Stimulated activated CD8-positive, alpha-beta memory T cell treated with anti-CD3 and anti-CD28 coated beads, Interleukin-2, amount 100 ng/mL, for 48 hours (primary cell): Measurements from ENCODE around the gene DNAH5.

ENCODE experiments used
- DNase-seq, 2 donors: peaks; one replicate each; pipeline ENCODE4 v3.0.0-alpha.2; 2020; ENCODE audit warnings: low read depth in 2 of 2

DNAH5 gene

GRCh38 chr5:13708906-13709305, 235.6 kb downstream of the DNAH5 start:
- DNase-seq = no peak

DNA sequence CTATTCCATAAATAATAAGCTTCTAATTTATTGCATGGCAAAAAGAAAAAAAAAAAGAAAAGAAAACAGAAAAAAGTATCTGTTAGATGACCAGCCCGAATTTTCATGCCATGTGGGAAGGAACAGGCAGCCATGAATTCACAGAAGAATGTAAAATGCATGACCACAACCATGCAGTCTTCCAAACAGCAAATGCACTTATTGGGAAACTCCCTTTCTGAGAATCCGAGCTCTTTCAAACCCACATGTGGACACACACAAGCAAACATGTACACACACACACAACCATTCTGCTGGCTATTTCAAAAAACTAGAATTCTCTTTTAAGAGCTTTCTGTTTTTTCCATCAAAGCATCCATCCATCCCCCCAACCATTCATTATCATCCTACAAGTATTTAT, 236.1 kb downstream of the DNAH5 start:
- no peak for DNase-seq

- DNase-seq = no peak
Measured at GRCh38 chr5:13704396-13704795, 240.1 kb downstream of the DNAH5 start.

DNA sequence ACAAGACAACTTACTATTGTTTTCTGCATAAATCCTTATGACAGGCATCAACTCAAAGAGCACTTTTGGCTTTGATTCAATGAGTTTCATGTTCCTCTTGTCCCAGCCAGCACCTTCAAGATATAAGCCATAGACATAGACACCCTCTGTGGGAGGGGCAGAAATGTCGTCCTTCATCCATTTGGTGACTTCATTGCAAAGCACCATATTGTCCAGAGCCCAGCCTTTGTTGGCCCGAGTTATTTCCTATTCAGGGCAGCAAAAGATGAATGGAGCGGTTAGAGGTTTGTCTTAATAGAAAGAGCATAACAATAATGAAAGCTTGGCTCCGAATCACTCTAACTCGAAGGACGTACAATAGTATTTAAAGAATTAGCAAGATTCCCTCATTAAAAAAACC, 243.9 kb downstream of the DNAH5 start:
- DNase-seq = no peak

GRCh38 chr5:13698885-13699284, 245.6 kb downstream of the DNAH5 start:
- DNase-seq = no peak

- no peak for DNase-seq
Measured at GRCh38 chr5:13695076-13695712, 249.3 kb downstream of the DNAH5 start.

- DNase-seq = no peak
Measured at GRCh38 chr5:13692172-13692571, 252.3 kb downstream of the DNAH5 start.

GRCh38 chr5:13676531-13676930, 268.0 kb downstream of the DNAH5 start:
- no peak for DNase-seq

DNA sequence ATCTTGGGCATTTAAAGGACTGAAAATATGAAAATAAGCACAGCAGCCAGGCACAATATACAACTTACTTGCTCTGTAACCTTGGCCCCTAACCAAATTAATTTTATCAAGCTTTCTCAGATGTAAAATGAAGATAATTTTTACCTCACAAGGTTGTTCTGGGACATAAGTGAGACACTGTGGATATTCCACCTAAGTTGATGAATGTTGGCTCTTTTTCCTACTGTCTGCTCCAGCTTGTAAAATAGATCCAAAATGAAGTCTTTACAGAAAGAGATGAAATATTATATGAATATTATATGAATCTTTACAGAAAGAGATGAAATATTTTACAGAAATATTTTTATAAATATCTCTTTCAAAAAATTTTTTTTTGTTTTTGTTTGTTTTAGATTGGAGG, 270.1 kb downstream of the DNAH5 start:
- no peak for DNase-seq

DNA sequence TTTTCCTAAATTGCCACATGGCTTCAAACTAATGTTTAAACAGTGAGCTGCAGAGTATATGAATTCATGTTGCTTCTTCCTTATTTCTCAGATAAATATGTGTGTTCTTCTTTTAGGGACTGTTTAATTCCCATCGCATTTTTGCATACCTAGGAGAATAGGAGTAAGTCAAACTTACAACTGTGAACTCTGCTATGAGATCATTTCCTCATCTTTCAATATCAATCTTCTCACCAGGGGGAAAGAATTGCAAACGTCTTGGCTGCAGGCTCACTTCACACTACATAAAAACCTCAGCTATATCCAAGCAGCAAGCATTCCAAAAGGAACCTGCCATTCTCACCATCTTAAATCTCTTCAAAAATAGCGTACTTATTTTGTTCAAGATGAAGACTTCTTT, 271.0 kb downstream of the DNAH5 start:
- no peak for DNase-seq

DNA sequence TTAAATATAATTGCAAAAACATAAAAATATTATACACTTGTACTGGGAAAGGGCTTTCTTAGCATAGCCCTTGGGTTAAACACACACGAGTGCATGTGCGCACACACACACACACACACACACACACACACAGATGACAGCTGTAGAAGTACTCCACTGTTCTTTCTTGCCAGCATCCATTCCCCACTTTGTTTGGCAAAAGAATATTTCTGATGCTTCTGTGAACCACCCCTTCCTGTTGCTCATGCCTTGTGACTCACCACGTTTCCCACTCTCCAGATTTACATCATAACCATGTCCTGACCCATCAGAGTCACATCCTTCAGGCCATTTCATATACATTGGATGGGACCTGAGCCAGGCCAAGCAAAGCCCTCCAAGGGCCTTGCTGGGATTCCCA, 280.1 kb downstream of the DNAH5 start:
- DNase-seq = no peak

DNA sequence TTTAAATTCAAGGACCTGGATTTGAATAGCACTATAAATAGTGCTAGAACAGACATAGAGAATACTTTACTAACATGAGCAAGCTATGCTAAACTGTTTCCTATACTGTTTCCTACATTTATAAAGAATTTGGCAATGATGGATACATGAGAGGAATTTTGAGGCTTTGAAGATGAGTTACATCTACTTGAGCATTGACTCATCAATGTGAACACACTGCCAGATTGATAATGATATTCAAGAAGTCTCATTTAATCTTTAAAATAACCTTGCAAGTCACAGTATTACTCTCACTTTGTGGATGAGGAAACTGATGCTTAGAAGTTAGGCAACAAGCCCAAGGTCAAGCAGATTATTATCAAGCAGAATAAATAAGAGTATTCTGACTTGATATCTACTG, 281.9 kb downstream of the DNAH5 start:
- no peak for DNase-seq

GRCh38 chr5:13661272-13661671, 283.2 kb downstream of the DNAH5 start:
- no peak for DNase-seq

GRCh38 chr5:13660072-13660471, 284.4 kb downstream of the DNAH5 start:
- no peak for DNase-seq

GRCh38 chr5:13659391-13659790, 285.1 kb downstream of the DNAH5 start:
- no peak for DNase-seq

- no peak for DNase-seq
Measured at GRCh38 chr5:13658761-13659160, 285.7 kb downstream of the DNAH5 start.

- DNase-seq = no peak
Measured at GRCh38 chr5:13658152-13658551, 286.3 kb downstream of the DNAH5 start.

- DNase-seq = no peak
Measured at GRCh38 chr5:13653709-13654108, 290.8 kb downstream of the DNAH5 start.

DNA sequence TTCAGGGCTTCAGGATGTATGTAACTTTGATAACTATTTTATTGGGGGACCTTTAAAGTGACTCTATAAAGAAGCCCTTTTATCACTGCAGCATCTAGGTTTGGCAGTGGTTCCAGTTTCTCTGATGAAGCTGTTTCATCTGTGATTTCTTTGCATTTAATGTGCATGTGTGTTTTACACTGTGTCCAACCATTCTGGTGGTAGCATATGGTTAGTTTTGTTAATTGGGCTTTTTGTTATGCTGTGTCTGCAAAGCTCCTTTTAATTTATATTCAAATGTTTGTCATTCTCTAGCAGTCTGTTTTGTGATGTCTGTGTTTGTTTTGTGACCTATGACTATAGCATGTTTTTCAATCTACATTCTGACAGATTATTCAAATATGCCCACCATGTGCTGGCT, 294.8 kb downstream of the DNAH5 start:
- no peak for DNase-seq

- no peak for DNase-seq
Measured at GRCh38 chr5:13648822-13649221, 295.7 kb downstream of the DNAH5 start.

- no peak for DNase-seq
Measured at GRCh38 chr5:13643734-13644133, 300.8 kb downstream of the DNAH5 start.

DNA sequence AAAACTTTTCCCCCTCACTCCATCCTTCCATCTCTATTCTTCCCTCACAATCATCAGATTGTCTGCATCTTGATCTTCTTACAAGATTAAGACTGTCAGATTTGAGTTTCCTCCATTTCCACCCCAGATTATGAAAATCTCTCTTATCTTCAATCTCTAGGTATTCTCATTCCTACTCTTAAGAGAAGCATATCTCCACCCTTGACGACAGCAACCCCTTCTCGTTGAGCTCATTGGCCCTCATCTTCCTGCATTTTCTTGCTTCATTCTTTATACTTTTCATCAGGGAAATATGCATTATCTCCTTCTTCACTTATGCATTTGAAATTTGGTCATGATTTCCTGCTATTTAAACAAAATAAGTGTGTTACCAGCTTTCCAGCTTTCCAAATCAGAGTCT, 301.3 kb downstream of the DNAH5 start:
- DNase-seq = no peak
